ENCODE measurements around the gene ETAA1.

The ETAA1 gene

DNA sequence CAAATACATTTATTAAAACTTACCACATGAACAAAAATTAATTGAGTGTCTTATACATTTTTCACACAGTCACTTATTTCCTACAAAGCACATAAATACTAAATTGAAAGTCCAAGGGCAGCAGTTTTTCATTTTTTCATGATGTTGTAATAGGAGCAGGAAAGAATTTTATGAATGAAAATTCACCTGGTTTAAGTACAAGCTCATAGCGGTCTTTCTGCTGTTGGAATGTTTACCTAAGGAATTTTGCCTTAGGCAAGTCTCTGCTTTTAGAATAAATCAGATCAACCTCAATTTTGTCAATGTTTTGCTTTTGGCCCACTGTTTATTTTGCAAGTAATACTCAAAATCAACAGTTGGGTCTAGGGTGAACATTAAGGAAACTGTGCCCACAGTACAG, 40.0 kb downstream of the ETAA1 start:
- no peak for DNase-seq (ENCODE audit: low read depth in 3 of 3)

DNA sequence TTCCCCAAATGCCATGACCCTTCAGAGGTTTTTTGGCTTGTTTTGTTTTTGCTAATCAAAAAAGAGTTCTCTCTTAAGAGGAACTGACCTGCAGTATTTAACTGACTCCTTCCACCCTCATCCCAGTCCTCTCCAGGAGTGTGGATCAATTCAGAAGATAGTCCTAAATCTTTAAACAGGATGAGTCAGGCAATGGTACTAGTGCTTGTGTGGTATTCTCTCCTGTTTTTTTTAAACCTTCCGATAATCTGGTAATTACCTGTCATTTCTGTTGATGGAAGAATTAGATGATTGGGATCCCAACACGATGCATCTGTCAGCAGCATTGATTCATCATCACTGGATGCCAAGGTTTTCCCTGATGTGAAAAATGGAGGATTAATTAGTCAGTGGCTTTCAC, 41.2 kb downstream of the ETAA1 start:
- DNase-seq (ENCODE audit: low read depth in 3 of 3): no peak

DNA sequence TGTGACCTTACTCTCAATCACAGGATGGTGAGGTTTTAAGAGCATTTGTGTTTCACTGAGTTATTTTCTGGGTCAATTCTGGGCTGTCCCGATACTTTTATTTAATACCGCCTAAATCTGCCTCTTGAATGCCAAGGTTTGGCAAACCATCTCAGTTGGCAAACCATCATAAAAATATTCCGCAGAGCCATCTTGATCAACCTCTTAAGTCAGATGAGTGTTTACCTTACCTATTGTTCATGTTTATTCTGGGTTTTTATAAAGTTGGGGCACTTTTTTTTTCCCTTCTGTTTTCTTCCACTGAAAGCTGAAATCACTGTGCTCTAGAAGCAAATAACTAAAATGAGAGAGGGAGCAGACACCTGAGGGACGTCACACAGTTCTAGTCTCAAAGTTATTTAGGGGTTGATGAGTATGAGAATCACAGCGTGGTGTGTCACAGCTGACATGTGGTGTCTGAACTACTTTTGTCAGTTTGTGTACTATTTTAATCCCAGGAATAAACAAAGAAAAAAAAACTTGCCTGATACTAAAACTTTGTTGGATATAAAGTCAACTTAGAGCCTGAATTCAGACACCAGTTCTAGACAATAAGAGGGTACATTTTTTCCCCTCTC, 48.6 kb downstream of the ETAA1 start:
- no peak for DNase-seq (ENCODE audit: low read depth in 3 of 3)

DNA sequence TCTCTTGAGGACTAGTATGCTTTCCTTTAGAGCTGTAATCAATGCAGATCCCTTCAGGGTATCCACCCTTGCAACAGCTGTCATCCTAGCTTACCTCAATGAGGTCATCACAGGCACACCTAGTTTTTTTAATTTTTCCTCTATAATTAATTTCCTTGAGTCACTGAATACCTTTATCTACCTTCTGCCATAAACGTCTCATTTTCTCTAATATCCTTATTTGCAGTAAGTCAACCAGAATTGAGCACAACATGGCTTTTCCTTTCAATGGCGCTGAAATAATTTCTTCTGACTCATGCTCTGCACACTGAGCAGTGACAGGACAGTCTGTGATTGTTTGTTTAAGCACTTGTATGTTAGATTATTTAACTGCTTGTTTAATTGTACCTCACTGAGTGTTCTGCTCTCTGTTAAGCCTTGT, 49.4 kb downstream of the ETAA1 start:
- no peak for DNase-seq (ENCODE audit: low read depth in 3 of 3)

DNA sequence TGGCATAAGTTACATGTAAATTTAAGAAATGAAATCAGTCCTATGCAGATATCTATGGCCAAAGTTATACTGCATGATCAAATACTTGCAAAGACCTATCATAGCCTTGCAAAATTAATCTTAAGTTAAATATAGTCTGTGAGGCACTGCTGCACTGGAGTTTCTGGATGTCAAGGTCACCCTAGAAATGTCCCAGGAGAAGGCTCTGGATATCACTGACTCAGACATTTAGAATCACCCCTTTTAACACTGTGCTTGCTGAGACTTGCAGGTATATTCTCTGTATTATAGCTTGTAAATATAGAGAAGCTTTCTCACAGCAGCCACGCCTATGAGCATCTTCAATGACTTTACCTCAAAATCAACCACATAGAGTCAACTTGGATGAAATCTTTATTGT, 51.5 kb downstream of the ETAA1 start:
- DNase-seq (ENCODE audit: low read depth in 3 of 3): no peak

DNA sequence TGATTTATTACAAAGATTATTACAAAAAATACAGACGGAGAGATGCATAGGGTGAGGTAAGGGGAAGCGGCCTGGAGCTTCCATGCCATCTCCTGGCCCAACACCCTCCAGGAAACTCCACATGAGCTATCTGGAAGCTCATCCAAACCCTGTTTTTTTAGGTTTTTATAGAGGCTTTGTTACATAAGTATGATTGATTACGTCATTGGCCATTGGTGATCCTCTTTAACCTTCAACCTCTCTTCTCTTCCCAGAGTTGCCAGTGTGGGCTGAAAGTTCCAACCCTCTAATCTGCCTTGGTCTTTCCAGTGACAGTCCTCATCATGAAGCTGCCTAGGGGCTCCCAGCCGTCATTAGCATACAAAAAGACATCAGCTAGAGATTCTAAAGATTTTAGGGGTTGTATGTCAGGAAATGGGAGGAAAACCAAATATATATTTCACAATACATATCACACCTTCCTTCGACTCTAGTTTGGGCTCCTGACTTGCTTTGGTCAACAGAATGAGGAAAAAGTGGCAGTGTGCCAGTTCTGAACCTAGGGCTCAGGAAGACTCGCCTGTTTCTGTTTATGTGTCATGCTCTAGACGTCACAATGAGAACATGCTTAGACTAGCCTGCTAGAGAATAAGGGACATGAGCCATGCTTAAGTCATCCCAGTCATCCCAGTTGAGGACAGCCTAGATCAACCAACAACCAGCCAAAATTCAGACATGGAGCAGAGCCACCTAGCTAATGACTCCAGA, 54.1 kb downstream of the ETAA1 start:
- DNase-seq (ENCODE audit: low read depth in 3 of 3): no peak

DNA sequence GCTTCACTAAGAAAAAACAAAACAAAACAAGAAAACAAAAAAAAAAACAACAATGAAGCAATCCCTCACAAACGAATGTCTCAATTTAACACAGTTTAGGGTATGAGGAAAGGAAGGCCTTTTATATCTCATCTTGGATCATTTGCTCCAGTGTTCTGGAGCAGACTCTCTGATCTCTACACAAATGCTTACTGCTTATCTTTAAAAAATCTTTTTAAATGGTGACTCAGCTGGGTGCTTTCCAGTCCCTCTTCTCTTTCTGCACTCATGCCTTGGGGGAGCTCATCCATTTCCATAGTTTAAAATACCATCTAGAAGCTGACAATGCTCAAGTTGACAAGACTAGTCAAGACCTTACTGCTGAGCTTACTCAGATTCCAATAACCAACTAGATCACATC, 56.2 kb downstream of the ETAA1 start:
- DNase-seq (ENCODE audit: low read depth in 3 of 3): no peak

DNA sequence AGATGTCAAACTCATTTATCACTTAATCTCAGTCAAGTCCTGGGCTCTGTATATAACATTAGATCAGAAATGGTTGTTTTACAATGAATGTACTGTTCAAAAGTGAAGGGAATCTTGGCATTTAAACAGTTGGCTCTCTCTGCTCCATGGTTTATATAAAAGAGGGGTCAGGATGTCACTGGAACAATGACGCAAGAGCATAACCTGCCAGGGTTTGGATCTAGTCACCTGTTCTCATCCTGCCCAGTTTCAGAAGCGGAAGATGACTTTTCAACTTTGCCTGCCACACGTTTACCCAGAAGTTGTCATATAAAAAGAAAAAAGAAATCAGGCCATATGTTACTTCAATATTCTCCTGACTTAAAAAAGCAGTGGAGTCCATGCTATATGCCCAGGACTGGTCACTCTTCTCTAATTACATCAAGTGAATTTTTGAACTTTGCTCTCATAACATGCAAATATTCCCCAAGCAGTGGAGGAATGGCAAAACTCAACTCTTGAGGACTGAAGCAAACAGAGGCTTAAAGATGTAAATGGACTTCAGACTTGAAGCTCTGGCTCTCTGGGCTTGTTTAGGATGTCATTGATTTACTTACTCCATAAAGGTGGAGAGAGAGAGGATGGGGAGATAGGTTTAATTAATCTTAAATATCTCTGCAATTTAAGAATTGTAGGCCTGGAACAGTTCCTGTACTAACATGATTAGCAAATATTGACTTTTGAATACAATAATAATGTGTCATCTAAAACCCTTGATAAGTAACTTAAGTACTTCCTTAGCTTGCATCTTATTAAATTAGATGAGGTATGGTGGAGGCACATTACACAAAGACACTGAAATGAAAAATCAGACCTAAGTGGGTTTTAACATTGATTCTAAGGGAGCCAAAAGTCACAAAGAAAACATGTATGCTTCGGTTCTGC, 58.3 kb downstream of the ETAA1 start:
- DNase-seq (ENCODE audit: low read depth in 3 of 3): no peak

DNA sequence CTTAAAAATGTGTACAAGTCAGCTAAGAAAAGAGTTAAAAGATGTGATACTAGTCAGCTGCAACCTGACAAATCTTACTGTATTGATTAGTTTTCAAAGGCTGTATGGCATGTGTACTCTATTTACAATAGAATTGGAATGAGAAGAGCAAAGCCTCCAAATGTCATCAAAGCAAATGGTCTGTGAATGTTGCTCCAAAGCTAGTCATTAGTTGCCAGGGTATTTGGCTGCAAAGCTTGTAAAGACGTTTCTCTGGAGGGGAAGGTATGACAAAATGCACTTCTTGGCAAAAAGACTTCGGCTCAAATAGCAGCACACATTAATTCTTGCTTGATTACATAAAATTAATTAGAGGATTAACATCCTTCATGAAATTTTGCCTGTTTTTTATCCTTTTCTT, 59.3 kb downstream of the ETAA1 start:
- no peak for DNase-seq (ENCODE audit: low read depth in 3 of 3)

DNA sequence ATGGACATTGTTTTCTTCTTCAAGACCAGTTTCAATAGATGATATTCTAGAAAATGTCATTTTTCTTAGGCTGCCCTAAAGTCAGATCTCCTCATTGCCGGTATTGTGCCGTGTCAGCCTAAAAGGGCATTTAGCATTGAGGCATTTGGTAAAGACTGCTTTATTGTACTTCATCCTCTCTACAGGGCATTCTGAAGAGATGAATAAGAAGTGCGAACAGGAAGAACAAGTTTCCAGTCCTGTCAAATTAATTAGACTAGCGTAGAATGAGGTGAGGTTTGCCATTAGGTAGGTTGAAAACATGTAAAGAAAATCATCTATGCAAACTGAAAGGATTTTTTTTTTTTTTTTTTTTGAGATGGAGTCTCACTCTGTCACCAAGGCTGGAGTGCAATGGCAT, 60.6 kb downstream of the ETAA1 start:
- no peak for DNase-seq (ENCODE audit: low read depth in 3 of 3)

DNA sequence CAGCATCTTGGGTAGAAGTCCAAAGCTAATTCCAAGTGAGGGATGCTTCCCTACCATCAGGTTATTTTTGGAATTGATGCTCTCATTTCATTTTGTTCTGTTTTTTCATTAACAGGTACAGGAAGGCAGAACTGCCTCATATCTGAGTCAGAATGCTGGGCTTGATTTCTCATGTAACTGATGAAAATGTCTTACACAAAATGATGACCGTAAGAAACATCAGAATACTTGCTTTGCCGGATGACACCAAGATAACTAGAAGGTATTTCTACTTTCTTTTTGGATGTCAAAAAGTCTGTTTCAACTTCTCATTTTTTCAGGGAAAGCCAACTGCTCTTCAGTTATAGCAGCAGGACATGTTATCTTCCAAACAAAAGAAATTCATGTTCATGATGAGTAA, 62.6 kb downstream of the ETAA1 start:
- DNase-seq (ENCODE audit: low read depth in 3 of 3): no peak
